NOMO-1 treated with DMSO at 0.1 percent for 48 hours (cell line): ENCODE results near the gene EPS15.
"Not testable (repeated sequence)": the region's sequence is repeated elsewhere in the genome, so short reads cannot be mapped to it uniquely, and the experiment has no call there.

Experiments
- DNase-seq: peaks from one replicate; lab custom pipeline; 2025; ENCODE audit not compliant: unreplicated experiment; lab: John Stamatoyannopoulos, UW

The EPS15 gene

DNA sequence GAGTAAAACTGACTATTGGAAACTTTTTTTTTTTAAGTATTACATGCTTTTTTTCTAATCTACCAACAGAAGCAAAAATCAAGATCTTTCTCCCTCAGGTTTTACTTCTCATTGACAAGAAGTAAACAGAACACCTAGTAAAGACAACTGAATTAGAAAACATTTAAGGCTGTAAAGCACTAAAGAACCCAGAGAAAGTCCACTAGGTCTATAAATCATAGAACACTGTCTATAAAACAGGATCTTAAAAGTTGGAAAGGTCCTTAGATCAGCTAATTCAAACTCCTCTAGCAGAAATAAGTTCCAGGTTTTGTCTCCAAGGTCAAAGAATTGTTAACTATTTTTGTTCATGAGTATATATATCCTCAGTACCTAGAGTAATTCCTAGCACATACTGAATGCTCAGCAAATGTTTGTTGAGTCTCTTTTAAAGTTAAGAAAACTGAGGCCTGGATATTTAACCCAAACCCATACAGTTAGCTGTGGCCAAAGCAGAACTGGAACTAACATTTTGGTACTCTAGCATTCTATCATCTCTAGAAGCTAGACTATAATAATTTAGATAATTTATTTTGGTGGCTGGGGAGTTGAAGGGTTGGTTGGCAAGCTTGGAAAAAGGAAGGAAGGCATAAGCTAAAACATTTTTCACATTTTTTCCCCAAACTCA, 3.0 kb downstream of the EPS15 start:
- DNase-seq = no peak

DNA sequence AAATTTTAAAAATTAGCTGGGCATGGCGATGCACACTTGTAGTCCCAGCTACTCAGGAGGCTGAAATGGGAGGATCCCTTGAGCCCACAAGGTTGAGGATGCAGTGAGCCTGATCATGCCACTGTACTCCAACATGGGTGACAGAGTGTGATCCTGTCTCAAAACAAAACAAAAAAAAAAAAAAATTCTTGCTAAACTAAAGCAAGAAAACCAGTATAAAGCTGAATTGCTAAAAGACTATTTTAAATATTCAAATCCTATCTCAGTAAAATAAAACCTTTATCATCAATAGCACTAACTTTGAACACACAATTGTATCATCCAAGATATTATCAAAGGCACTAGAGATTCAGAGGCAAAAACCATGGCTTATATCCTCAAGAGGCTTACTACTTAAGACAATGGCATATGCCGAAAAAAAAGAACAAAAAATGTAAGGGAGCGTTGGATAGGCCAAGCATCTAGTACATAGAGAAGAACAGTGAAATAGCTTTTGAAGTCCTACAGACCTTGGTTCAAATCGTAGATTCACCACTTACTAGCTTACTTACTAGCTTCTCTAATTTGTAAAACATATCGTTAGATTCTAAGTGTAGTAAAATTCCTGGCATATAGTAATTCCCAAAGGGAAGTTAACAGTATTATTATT, 3.6 kb downstream of the EPS15 start:
- DNase-seq = no peak

GRCh38 chr1:51514733-51515132, 4.3 kb downstream of the EPS15 start:
- no peak for DNase-seq

- no peak for DNase-seq
These were observed 6.5 kb downstream of the EPS15 start for GRCh38 chr1:51512606-51513005.

GRCh38 chr1:51512120-51512519, 6.9 kb downstream of the EPS15 start:
- no peak for DNase-seq

DNA sequence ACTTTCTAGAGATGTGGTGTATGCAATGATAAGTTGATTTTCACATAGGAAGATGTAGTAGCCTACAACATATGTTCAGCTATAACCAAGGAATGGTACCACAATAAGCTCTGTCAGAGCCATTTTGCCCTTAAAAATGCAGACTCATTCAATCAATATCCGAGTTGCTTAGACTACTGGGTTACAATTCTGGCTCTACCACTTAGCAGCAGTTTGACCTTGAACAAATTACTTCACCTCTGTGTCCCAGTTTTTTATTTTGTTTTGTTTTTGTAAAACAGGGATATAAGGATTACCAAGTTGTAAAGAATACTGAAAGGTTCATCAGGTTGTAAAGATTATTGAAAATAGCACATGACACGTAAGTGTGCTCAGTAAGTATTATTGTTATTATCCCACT, 9.3 kb downstream of the EPS15 start:
- DNase-seq = no peak

DNA sequence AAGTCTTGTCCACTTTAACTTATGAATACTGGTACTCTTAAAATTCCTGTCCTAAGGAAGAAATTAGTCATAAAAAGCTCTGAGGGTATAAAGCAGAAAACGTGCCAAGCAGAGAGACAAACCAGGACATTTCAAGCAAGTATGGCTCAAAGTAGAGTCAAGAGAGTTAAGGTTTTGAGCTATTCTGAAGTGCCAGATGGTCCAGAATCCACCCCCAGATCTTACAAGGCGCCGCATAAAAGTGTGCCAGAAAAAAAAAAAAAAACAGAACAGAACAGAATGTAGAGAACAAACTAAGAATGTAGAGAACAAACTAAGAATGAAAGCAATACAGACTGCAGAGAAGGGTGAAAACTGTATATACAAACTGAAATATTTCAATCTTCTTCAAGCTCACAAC, 12.5 kb downstream of the EPS15 start:
- no peak for DNase-seq

- no peak for DNase-seq
These were observed 14.1 kb downstream of the EPS15 start for GRCh38 chr1:51504806-51505525.

GRCh38 chr1:51501218-51501630, 17.8 kb downstream of the EPS15 start:
- not testable (repeated sequence) for DNase-seq

GRCh38 chr1:51499694-51500093, 19.4 kb downstream of the EPS15 start:
- no peak for DNase-seq

DNA sequence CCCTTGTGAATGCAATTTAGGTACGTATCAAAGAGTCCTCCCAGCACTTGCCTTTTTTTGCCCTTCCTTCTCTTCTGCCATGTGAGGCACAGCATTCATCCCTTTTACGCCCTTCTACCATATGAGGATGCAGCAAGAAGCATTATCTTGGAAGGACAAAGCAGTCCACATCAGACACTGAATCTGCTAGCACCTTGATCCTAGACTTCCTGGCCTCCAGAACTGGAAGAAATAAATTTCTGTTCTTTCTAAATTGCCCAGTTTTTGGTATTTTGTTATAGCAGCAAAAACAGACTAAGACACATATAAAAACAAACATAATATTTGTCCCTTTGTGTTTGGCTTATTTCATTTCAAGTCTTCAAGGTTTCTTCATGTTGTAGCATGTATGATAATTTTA, 20.1 kb downstream of the EPS15 start:
- no peak for DNase-seq

GRCh38 chr1:51497340-51497739, 21.7 kb downstream of the EPS15 start:
- DNase-seq = no peak

DNA sequence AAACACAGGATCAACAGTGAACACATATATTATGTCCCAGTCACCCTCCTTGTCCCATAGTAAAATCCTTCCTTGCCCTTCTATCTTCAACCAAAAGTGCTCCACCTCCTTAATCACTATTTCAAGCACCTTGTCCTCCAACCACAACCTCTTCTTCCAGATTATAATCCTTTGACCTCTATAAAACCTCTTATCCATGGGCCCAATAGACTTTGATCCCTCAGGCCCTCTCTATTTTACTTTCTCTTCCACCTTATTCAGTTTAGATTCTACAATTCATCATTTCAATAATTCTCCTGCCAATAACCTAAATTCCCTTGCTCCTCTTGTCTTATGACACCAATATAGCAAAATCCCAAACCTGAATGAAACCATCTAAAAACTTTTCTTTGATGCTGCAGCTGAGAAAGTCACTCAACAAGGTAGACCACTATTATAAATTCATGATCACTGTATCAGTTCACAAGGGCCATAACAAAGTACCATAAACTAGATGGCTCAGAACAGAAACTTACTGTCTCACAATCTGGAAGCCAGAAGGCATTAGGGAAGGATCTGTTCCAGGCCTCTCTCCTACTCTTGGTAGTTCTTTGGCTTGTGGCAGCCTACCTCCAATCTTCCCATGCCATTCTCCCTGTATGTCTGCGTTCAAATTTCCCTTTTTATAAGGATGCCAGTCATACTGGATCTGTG, 24.8 kb downstream of the EPS15 start:
- DNase-seq = no peak

DNA sequence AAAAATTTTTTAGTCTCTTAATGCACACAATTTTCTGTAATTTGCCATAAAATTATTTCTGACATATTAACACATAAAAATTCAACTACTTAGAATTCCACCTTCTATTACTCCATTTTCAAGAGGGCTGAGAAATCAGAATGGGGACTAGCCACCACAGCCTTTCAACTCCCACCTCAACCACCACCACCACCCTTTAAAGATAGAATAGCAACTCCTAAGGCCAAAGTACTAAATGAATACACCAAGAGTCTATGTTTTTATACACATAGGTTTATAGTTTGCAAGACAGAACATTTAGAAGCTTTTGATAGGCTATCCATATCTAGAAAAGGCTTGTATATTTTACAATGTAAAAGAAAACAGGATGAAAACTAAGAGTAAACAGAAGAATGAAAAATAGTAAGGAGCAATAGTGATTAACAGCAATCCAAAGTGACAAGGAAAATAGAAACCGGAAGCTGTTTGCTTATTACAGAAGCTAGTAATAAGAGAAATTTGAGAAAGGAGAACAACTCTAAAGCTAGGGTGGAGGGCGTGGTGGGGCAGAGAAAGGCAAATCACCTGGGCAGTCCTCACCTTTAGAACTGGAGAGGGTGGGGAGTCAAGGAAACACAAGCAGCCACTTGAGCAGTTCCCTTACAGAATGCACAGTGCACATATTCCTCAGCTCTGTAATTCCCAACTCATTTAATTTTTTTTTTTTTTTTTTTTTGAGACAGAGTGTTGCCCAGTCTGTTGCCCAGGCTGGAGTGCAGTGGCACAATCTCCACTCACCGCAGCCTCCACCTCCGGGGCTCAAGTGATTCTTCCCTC, 27.7 kb downstream of the EPS15 start:
- peak; percentile 50 for DNase-seq

GRCh38 chr1:51489472-51489871, 29.6 kb downstream of the EPS15 start:
- DNase-seq = no peak

DNA sequence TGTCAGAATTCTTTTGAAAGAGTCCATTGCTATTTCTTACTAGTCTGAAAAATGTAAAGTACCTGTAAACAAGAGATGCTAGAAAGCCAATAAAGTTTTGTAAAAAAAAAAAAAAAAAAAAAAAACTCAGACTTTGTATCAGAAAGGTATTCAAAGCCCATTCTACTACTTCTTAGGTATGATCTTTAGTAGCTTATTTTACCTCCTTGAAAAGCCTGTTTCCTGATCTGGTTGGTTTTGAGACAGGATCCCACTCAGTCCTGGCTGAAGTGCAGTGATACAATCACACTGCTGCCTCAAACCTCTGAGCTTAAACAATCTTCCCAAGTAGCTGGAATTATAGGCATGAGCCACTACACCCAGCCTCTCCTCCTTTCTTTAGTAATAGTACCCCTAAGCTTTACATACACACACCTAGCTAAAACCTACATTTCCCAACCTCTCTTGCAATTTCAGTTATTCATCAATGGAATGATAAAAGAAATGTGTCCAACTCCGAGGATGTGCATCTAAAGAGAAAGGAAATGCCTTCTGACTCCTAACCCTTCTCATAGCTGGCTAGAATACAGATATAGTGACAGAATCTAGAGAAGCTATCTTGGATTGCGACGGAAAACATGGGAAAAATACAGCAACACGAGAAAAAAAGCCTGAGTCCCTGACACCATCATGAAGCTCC, 30.6 kb downstream of the EPS15 start:
- no peak for DNase-seq

DNA sequence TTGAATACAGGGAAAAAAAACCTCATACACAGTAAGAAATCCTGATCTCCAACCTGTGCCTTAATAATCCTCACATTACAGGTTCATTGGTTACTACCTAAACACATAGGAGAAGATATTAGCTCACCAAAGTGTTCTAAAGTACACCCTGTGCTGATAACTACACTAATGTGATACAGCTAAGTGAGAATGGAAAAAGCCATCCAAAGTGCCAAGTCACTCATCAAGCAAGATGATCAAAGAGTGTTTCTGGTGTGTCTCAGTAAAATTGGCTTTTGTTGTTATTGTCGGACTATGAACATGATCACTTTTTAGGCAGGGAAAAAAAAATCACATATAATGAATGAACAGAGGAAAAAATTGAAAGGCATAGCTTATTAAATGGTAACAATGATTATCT, 31.4 kb downstream of the EPS15 start:
- no peak for DNase-seq

DNA sequence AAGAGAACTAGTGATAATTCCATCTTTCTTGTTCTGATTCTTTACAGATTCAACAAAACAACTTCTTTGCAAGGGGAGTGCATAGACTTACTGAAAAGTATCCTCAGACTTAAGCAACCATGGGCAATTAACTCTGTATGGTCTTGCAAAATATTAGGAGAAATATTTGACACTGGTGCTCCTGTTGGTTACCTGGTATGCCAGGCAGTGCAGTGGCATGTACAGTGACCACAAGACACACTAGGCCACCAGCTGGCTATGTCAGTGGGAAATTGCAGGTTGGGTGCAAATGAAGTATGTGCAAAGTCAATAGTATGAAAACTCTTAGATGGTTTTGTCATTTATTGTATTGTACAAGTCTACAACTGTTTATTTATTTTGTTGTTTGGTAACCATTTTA, 34.5 kb downstream of the EPS15 start:
- no peak for DNase-seq

DNA sequence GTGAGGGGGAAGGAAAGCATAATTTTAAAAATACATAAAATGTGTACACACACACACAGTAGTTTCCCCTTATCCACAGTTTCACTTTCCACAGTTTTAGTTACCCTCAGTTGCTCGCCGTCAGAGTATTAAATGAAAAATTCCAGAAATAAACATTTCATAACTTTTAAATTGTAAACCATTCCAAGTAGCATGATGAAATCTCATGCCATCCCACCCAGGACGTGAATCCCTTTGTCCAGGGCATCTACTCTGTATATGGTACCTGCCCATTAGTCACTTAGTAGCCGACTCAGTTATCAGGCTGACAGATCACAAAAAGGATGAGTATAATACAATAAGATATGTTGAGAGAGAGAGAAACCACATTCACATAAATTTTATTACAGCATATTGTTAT, 36.2 kb downstream of the EPS15 start:
- DNase-seq = peak; percentile 8
